Mesothelial cell of epicardium (in vitro differentiated cells): ENCODE data around the gene CALR3. TPM values are rescaled to one million over a fixed set of nuclear protein-coding genes. Genes with fewer than 3 reads are reported as not detected.

Experiments
- DNase-seq, 2 experiments: peaks; one replicate each; pipeline ENCODE4 v3.0.0; 2021; ENCODE audit warnings: low spot score in 2 of 2; ENCODE audit not compliant: unreplicated experiment in 2 of 2
- H3K27ac Mint-ChIP-seq: 2 replicates; pipeline ENCODE4 v1.8.0; 2021; ENCODE audit warnings: mixed read lengths
- H3K27me3 Mint-ChIP-seq: 2 replicates; pipeline ENCODE4 v1.8.0; 2021; ENCODE audit warnings: low read depth, mixed read lengths
- H3K36me3 Mint-ChIP-seq: 2 replicates; pipeline ENCODE4 v1.8.0; 2021; ENCODE audit warnings: mixed read lengths
- H3K4me1 Mint-ChIP-seq: 2 replicates; pipeline ENCODE4 v1.8.0; 2021; ENCODE audit warnings: mixed read lengths
- H3K4me3 Mint-ChIP-seq: 2 replicates; pipeline ENCODE4 v1.8.0; 2021; ENCODE audit warnings: mild to moderate bottlenecking, moderate library complexity, mixed read lengths
- H3K9me3 Mint-ChIP-seq: 2 replicates; pipeline ENCODE4 v1.8.0; 2021; ENCODE audit warnings: mixed read lengths
- total RNA-seq: library from RNA; stranded (reverse); gene quantifications from 3 replicates; pipeline ENCODE4 v1.2.1, GENCODE V29; 2021
- TF ChIP-seq, protein P1 (sequence below): fragments of 200-600 bp; sonication (generic); IDR thresholded peaks from one replicate; pipeline ENCODE4 v1.5.0; 2021; ENCODE audit warnings: antibody characterized with exemption; ENCODE audit not compliant: unreplicated experiment

The CALR3 gene
- total RNA-seq, 1 donor from 2014 or later = not detected

DNA sequence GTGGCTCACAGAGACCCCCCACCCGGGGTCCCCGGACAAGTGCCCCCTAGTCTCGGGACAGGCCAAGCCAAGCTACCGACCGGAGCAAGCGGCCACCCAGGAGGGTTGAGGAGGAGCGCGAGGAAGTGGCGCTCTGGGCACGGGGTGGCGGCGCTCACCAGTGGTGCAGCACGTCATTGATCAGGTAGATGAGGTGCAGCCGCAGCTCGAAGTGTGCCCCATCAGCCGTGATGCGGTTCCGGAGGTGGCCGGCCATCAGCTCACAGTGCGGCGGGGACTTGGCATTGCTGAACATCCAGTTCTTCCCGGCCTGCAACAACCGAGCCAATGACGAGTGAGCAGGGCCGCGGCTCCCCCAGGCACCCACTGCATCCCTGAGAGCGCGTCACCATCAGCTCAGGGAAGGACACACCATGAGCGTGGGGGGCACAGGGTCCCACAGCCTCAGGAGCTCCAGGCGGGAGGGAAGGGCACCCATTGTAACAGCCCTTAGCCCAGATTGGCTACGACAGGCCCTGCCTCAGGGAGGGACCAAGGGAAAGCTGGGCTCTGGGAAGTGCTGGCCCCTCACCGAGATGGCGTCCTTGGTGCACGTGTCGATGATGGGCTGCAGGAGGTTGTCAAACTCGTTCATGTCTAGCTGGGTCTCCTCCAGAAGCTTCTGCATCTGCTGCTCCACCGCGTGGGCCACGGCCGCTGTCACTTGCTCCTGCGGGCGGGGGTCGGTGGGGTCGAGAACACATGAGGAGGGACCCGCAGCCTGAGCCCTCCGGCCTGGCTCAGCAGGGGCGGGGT lies 36.7 kb upstream of the CALR3 start:
- no peaks in the 10 kb centered on the region for H3K27me3 Mint-ChIP-seq
- TF ChIP-seq, protein P1, sequence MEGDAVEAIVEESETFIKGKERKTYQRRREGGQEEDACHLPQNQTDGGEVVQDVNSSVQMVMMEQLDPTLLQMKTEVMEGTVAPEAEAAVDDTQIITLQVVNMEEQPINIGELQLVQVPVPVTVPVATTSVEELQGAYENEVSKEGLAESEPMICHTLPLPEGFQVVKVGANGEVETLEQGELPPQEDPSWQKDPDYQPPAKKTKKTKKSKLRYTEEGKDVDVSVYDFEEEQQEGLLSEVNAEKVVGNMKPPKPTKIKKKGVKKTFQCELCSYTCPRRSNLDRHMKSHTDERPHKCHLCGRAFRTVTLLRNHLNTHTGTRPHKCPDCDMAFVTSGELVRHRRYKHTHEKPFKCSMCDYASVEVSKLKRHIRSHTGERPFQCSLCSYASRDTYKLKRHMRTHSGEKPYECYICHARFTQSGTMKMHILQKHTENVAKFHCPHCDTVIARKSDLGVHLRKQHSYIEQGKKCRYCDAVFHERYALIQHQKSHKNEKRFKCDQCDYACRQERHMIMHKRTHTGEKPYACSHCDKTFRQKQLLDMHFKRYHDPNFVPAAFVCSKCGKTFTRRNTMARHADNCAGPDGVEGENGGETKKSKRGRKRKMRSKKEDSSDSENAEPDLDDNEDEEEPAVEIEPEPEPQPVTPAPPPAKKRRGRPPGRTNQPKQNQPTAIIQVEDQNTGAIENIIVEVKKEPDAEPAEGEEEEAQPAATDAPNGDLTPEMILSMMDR = no peak
- no peak for DNase-seq
- H3K27ac Mint-ChIP-seq = no peak overlapping the region
- H3K4me3 Mint-ChIP-seq = no peak overlapping the region
- peaks cover 21% of the 10 kb centered on the region for H3K36me3 Mint-ChIP-seq
- no peaks in the 10 kb centered on the region for H3K9me3 Mint-ChIP-seq
- peaks cover 1% of the 10 kb centered on the region for H3K4me1 Mint-ChIP-seq

DNA sequence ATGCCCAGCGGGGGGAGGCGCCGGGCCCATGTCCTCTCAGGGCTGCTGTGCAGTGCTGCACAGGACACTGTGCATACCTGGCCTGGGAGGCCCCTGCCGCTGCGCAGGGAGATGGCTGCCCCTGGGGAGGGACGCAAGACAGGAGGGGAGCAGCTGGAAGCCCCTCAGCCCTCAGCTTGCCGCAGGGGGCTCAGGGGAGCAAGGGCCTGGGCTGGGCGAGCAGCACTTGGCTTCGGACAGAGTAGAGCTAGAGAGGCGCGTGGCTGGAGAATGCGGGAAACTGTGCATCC lies 35.4 kb upstream of the CALR3 start:
- TF ChIP-seq, protein P1 = no peak
- H3K36me3 Mint-ChIP-seq = peaks cover 19% of the 10 kb centered on the region
- H3K27me3 Mint-ChIP-seq = no peaks in the 10 kb centered on the region
- DNase-seq = no peak
- no peaks in the 10 kb centered on the region for H3K9me3 Mint-ChIP-seq
- H3K4me3 Mint-ChIP-seq = no peak overlapping the region
- peaks cover 3% of the 10 kb centered on the region for H3K4me1 Mint-ChIP-seq
- no peak overlapping the region for H3K27ac Mint-ChIP-seq

DNA sequence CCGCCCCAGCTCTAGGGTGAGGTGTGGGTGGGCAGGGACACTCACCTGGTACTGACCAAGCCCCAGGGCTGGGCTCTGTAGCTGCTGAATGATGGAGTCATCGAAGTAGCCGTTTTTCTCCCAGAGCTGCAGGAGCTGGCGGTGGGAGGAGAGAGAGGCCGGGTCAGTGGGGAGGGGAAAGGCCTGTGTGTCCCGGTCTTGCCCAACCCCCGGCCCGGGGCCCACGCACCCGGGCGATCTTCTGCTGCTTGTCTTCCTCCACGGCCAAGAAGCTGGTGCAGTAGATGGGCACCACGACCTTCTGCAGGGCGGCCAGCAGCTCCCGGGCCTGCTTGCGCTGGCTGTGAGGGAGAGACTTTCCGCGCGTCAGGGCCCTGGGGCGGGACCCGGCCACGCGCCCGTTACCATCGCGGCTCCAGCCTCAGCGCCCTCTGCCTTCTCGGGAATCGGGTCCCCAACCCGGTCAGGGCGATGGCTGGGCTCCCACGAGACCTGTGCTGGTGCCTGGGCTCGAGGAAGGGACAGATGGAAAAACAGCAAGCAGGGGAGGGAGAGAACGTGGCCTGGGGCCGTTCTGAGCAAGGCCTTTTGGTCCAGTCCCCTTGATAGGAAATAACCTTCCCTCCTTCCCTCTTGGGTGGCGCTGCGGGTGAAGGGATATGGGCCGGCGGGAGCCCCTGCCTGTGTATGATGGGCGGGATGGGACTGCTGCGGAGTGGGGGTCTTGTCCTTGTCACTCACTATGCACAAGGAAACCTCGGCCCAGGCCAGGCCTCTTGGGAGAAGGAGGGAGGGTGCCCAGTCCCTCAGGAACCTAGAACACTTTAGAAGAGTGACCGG lies 34.8 kb upstream of the CALR3 start:
- Mint-ChIP-seq H3K9me3 (no peaks in the 10 kb centered on the region), H3K27me3 (no peaks in the 10 kb centered on the region), H3K4me1 (peaks cover 3% of the 10 kb centered on the region), H3K4me3 (no peak overlapping the region), H3K36me3 (peaks cover 19% of the 10 kb centered on the region), H3K27ac (no peak overlapping the region)
- DNase-seq = no peak
- TF ChIP-seq, protein P1 = no peak

- Mint-ChIP-seq H3K27me3 (no peaks in the 10 kb centered on the region), H3K9me3 (no peaks in the 10 kb centered on the region), H3K27ac (no peak overlapping the region), H3K4me3 (no peak overlapping the region), H3K36me3 (peaks cover 19% of the 10 kb centered on the region), H3K4me1 (peaks cover 3% of the 10 kb centered on the region)
- no peak for DNase-seq
- TF ChIP-seq, protein P1 = no peak
These were observed 33.6 kb upstream of the CALR3 start for GRCh38 chr19:16529466-16530144.

DNA sequence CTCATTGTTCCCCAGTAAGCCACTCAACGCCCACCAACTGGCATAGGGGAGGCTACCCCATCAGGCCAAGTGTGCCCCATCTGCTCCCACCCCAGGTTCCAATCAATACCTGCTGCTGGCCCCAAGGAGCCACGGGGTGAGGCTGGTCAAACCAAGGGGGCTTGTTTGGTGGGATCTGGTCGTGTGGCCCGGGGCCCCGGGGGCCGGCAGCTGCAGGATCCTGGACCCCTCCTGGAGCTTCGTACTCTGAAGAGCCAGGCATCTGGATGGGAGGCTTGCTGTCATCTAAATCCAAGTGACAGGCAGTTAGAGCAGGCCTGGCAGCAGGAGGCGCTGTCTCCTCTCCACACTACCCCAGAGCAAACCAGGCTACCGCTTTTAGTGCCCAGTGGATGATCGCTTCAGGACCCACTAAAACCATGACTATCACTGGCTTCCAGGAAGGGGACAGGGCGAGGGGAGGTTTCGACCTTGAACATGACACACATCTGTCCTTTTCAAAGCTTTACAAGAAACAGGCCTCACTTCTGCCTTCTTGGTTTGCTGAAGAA lies 32.1 kb upstream of the CALR3 start:
- TF ChIP-seq, protein P1 = no peak
- Mint-ChIP-seq H3K27ac (peak overlapping the region; percentile 25), H3K27me3 (no peaks in the 10 kb centered on the region), H3K4me3 (no peak overlapping the region), H3K9me3 (no peaks in the 10 kb centered on the region), H3K36me3 (peaks cover 15% of the 10 kb centered on the region), H3K4me1 (peaks cover 3% of the 10 kb centered on the region)
- DNase-seq = no peak
